ENCODE results near the gene MAP1A.
A peak's percentile ranks its signal among the peaks of the same experiment; 100 is the strongest.

Gene MAP1A

GRCh38 chr15:43511012-43511885, 6.2 kb upstream of the MAP1A start:
- DNase-seq, result no peak

- DNase-seq, result no peak
Observed at GRCh38 chr15:43513550-43513949, 3.9 kb upstream of the MAP1A start.

GRCh38 chr15:43514241-43515057, 3.0 kb upstream of the MAP1A start:
- no peak for DNase-seq

GRCh38 chr15:43515741-43516140, 1.7 kb upstream of the MAP1A start:
- no peak for DNase-seq

DNA sequence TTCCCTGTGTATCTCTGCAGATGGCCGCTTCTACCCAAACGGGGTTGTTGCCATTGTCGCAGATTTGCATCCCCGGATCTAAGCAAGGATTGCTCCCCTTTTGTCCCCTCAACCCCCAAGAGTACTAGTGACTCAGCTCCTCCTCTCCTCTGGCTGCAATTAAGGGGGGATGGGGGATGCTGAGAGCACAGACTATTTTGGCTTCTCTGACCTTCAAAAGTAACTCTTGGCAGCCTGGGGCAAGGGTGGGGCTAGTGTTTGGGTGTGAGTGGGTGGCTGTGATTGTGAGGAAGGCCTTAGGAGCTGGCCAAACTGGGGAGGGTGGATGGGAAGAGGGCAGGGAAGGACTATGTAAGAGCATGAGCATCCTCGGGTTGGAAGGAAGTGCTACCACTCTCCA, 1.2 kb upstream of the MAP1A start:
- DNase-seq, result no peak

DNA sequence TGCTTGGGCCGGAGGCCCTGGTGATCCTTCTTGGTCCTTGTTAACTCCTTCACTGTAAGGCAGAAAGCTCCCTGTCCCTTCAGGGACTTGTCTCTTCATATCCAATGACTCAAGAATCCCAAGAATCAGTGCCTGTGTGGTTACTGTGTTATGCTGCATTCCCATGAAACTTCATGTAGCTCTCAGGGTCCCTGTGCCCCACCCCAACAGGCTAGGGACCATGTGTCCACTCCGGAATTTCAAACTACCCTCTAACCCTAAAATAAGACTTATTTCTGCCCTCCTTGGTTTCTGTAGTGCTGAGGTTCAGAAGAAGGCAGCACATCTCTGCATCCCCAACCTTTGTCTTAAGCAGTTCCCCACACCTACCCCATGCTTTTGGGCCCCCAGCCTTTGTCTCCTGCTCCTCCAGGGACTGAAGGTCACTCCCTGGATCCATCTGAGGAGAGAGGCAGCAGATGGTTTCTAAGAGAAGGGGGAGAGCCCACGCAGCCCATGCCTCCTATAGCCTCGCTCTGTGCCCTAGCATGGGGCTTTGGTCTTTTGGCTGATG, 531 bp upstream of the MAP1A start:
- no peak for DNase-seq

DNA sequence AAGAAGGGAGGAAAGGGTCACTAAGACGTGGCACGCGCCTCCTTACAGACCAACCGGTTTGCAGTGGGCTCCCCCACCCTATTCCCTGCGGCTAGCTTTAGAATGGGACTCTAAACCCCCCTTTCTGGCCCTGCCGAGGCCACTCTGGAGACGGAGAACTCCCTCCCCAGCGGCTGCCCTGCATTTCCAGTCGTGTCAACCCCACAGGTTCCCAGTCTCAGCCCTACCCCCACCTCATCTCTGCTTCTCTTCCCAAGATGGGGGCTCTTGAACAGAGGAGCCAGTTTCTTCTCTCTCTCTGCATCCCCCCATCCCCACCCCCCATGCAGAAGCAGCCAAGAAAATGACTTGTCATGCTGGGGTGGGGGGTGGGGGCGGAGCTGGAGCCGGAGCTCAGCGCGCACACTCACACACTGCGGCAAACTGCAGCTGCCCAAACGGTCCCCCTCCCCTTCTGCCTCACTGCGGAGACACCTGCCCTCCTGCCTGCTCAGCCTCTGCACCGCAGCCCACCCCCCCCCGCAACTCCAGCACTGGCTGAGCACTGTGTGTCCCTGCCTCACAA, 871 bp downstream of the MAP1A start:
- no peak for DNase-seq

- peak; percentile 12 to 46 (median 32) for DNase-seq
Observed at GRCh38 chr15:43519196-43519595, 1.8 kb downstream of the MAP1A start.

- DNase-seq, result no peak
Observed at GRCh38 chr15:43520138-43520537, 2.7 kb downstream of the MAP1A start.

DNA sequence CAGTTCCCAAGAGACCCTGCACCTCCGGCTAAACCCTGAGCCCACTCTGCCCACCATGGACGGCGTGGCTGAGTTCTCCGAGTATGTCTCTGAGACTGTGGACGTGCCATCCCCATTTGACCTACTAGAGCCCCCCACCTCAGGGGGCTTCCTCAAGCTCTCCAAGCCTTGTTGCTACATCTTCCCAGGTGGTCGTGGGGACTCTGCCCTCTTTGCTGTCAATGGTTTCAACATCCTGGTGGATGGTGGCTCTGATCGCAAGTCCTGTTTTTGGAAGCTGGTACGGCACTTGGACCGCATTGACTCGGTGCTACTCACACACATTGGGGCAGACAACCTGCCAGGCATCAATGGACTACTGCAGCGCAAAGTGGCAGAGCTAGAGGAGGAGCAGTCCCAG, 4.0 kb downstream of the MAP1A start:
- DNase-seq, result no peak

- no peak for DNase-seq
Observed at GRCh38 chr15:43522247-43522646, 4.8 kb downstream of the MAP1A start.

- no peak for DNase-seq
Observed at GRCh38 chr15:43523646-43524045, 6.2 kb downstream of the MAP1A start.

GRCh38 chr15:43524254-43524845, 6.9 kb downstream of the MAP1A start:
- DNase-seq, result no peak

DNA sequence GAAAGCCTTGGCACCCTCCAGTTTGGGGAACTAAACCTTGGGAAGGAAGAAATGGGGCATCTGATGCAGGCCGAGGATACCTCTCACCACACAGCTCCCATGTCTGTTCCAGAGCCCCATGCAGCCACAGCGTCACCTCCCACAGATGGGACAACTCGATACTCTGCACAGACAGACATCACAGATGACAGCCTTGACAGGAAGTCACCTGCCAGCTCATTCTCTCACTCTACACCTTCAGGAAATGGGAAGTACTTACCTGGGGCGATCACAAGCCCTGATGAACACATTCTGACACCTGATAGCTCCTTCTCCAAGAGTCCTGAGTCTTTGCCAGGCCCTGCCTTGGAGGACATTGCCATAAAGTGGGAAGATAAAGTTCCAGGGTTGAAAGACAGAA, 7.7 kb downstream of the MAP1A start:
- DNase-seq, result no peak

GRCh38 chr15:43526261-43526930, 9.0 kb downstream of the MAP1A start:
- DNase-seq, result no peak

DNA sequence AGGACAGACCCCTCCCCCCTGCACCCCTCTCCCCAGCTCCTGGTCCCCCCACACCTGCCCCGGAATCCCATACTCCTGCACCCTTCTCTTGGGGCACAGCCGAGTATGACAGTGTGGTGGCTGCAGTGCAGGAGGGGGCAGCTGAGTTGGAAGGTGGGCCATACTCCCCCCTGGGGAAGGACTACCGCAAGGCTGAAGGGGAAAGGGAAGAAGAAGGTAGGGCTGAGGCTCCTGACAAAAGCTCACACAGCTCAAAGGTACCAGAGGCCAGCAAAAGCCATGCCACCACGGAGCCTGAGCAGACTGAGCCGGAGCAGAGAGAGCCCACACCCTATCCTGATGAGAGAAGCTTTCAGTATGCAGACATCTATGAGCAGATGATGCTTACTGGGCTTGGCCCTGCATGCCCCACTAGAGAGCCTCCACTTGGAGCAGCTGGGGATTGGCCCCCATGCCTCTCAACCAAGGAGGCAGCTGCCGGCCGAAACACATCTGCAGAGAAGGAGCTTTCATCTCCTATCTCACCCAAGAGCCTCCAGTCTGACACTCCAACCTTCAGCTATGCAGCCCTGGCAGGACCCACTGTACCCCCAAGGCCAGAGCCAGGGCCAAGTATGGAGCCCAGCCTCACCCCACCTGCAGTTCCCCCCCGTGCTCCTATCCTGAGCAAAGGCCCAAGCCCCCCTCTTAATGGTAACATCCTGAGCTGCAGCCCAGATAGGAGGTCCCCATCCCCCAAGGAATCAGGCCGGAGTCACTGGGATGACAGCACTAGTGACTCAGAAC, 9.8 kb downstream of the MAP1A start:
- no peak for DNase-seq

GRCh38 chr15:43527802-43528541, 10.6 kb downstream of the MAP1A start:
- DNase-seq, result no peak

GRCh38 chr15:43528542-43529007, 11.2 kb downstream of the MAP1A start:
- DNase-seq, result no peak

GRCh38 chr15:43529141-43529540, 11.7 kb downstream of the MAP1A start:
- DNase-seq, result no peak

GRCh38 chr15:43529587-43530345, 12.4 kb downstream of the MAP1A start:
- DNase-seq, result no peak

Measured in suppressor macrophage (primary cell).